Duodenal mucosa (tissue), 2 donors: ENCODE data around the gene IRF6.
A peak's percentile ranks its signal among the peaks of the same experiment; 100 is the strongest.

Experiments used
- H3K27ac ChIP-seq: one replicate; pipeline ENCODE4 v1.7.0; 2013; ENCODE audit warnings: low read depth, low read length
- H3K27me3 ChIP-seq, 2 donors: one replicate each; pipeline ENCODE4 v1.7.0; 2013; ENCODE audit warnings: low read length in 2 of 2, control low read depth in 1 of 2; ENCODE audit not compliant: insufficient read depth in 2 of 2, control insufficient read depth in 1 of 2
- H3K36me3 ChIP-seq, 2 donors: one replicate each; pipeline ENCODE4 v1.7.0; 2013; ENCODE audit warnings: low read length in 2 of 2, control low read depth in 1 of 2; ENCODE audit not compliant: insufficient read depth in 2 of 2, control insufficient read depth in 1 of 2
- H3K4me1 ChIP-seq, 2 donors: one replicate each; pipeline ENCODE4 v1.7.0; 2013; ENCODE audit warnings: low read length in 2 of 2, control low read depth in 1 of 2; ENCODE audit not compliant: insufficient read depth in 2 of 2, control insufficient read depth in 1 of 2
- H3K4me3 ChIP-seq, 2 donors: one replicate each; pipeline ENCODE4 v1.7.0; 2013; ENCODE audit warnings: low read length in 2 of 2, low read depth in 1 of 2
- H3K9ac ChIP-seq, 2 donors: one replicate each; pipeline ENCODE4 v1.7.0; 2013; ENCODE audit warnings: low read length in 2 of 2, low read depth in 1 of 2
- H3K9me3 ChIP-seq, 2 donors: one replicate each; pipeline ENCODE4 v1.7.0; 2013; ENCODE audit warnings: low read length in 2 of 2, control low read depth in 1 of 2; ENCODE audit not compliant: control insufficient read depth in 1 of 2

The IRF6 gene

GRCh38 chr1:209752890-209753289, 53.1 kb downstream of the IRF6 start:
- Histone ChIP-seq H3K4me1 (peaks cover 13 to 17% of the 10 kb centered on the region in 2 donors), H3K9me3 (no peaks in the 10 kb centered on the region), H3K4me3 (no peak overlapping the region), H3K9ac (no peak overlapping the region), H3K27me3 (no peaks in the 10 kb centered on the region), H3K27ac (no peak overlapping the region), H3K36me3 (no peaks in the 10 kb centered on the region)

GRCh38 chr1:209751627-209752231, 54.2 kb downstream of the IRF6 start:
- Histone ChIP-seq H3K27me3 (no peaks in the 10 kb centered on the region), H3K27ac (no peak overlapping the region), H3K9me3 (no peaks in the 10 kb centered on the region), H3K36me3 (no peaks in the 10 kb centered on the region), H3K4me3 (no peak overlapping the region), H3K9ac (no peak overlapping the region), H3K4me1 (peaks cover 18 to 21% of the 10 kb centered on the region in 2 donors)

- peaks cover 18% of the 10 kb centered on the region in 2 donors for H3K4me1 ChIP-seq
- H3K9me3 ChIP-seq: no peaks in the 10 kb centered on the region
Measured at GRCh38 chr1:209749670-209750323, 56.1 kb downstream of the IRF6 start.

GRCh38 chr1:209749205-209749604, 56.7 kb downstream of the IRF6 start:
- Histone ChIP-seq H3K9me3 (no peaks in the 10 kb centered on the region), H3K36me3 (no peaks in the 10 kb centered on the region), H3K27ac (no peak overlapping the region), H3K9ac (no peak overlapping the region), H3K4me1 (peaks cover 18% of the 10 kb centered on the region in 2 donors), H3K4me3 (no peak overlapping the region), H3K27me3 (no peaks in the 10 kb centered on the region)

More at GRCh38 chr1:209749670-209750323, 56.1 kb downstream of the IRF6 start:
- no peak overlapping the region for H3K27ac ChIP-seq
- H3K4me3 ChIP-seq: no peak overlapping the region
- no peaks in the 10 kb centered on the region for H3K27me3 ChIP-seq
- H3K36me3 ChIP-seq: no peaks in the 10 kb centered on the region
- H3K9ac ChIP-seq: no peak overlapping the region

- no peaks in the 10 kb centered on the region for H3K9me3 ChIP-seq
- H3K27ac ChIP-seq: no peak overlapping the region
- peaks cover 18% of the 10 kb centered on the region in 2 donors for H3K4me1 ChIP-seq
- no peaks in the 10 kb centered on the region for H3K36me3 ChIP-seq
- no peak overlapping the region for H3K9ac ChIP-seq
- H3K27me3 ChIP-seq: no peaks in the 10 kb centered on the region
- H3K4me3 ChIP-seq: no peak overlapping the region
Measured at GRCh38 chr1:209748620-209749019, 57.3 kb downstream of the IRF6 start.

DNA sequence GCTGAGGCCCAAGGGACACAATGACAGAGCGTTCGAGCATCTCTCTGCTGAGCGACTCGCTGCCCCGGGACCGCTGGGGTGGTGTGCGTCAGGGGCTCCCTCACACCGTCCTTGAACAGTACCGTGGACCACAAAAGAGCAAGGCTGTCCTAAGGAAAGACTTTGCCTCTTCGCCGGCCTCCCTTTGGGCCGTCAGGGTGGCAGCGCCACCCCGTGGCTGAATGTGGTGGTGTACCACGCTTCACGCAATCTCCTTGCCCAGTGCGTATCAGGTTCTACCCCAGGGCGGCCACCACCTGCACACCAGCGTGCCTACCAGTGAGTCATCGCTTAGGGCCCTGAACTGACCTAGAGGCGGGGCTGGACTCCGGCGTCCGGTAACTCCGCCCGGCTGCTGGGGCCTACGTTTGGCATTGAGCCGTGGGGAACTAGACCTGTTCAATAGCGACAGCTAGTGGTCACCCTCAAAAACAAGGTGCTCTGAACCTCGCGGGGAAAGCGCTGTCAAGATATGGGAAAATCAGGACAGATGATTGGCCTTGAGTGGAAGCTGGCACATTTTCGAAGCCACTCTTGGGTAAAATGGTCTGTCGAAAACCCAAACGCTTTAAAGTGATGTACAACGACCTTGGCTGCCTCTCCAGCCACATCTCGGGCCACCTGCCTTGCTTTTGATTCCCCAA, 58.2 kb downstream of the IRF6 start:
- Histone ChIP-seq H3K4me1 (peaks cover 18 to 22% of the 10 kb centered on the region in 2 donors), H3K36me3 (no peaks in the 10 kb centered on the region), H3K9me3 (no peaks in the 10 kb centered on the region), H3K27me3 (no peaks in the 10 kb centered on the region), H3K9ac (peak overlapping the region; percentile 20 to 43), H3K4me3 (peak overlapping the region; percentile 38 to 44), H3K27ac (no peak overlapping the region)

- peaks cover 18 to 30% of the 10 kb centered on the region in 2 donors for H3K4me1 ChIP-seq
- no peak overlapping the region for H3K9ac ChIP-seq
- H3K27ac ChIP-seq: no peak overlapping the region
- H3K9me3 ChIP-seq: no peaks in the 10 kb centered on the region
- H3K27me3 ChIP-seq: no peaks in the 10 kb centered on the region
- H3K4me3 ChIP-seq: no peak overlapping the region
- H3K36me3 ChIP-seq: no peaks in the 10 kb centered on the region
Measured at GRCh38 chr1:209746451-209747165, 59.3 kb downstream of the IRF6 start.

GRCh38 chr1:209743145-209743482, 62.8 kb downstream of the IRF6 start:
- H3K4me3 ChIP-seq: no peak overlapping the region
- no peak overlapping the region for H3K9ac ChIP-seq
- H3K27me3 ChIP-seq: no peaks in the 10 kb centered on the region
- H3K9me3 ChIP-seq: no peaks in the 10 kb centered on the region
- no peak overlapping the region for H3K27ac ChIP-seq
- H3K4me1 ChIP-seq: peaks cover 20 to 32% of the 10 kb centered on the region in 2 donors
- H3K36me3 ChIP-seq: no peaks in the 10 kb centered on the region

- Histone ChIP-seq H3K36me3 (no peaks in the 10 kb centered on the region), H3K9me3 (no peaks in the 10 kb centered on the region), H3K4me3 (peak overlapping the region; percentile 34 to 48), H3K27ac (no peak overlapping the region), H3K9ac (no peak overlapping the region), H3K4me1 (peaks cover 18 to 29% of the 10 kb centered on the region in 2 donors), H3K27me3 (no peaks in the 10 kb centered on the region)
Measured at GRCh38 chr1:209742409-209743144, 63.4 kb downstream of the IRF6 start.
